ENCODE results near the gene EMC9.
"Not testable (repeated sequence)": the region's sequence is repeated elsewhere in the genome, so short reads cannot be mapped to it uniquely, and the experiment has no call there.

The EMC9 gene

GRCh38 chr14:24110060-24110459 lies 31.3 kb downstream of the EMC9 start:
- no peak overlapping the region for H3K4me3 Mint-ChIP-seq
- no peak overlapping the region for H3K27ac Mint-ChIP-seq
- H3K9me3 Mint-ChIP-seq, result no peaks in the 10 kb centered on the region
- H3K36me3 Mint-ChIP-seq (ENCODE audit: low read depth), result peaks cover 3% of the 10 kb centered on the region
- no peaks in the 10 kb centered on the region for H3K27me3 Mint-ChIP-seq (ENCODE audit: low read depth)
- no peak for DNase-seq (ENCODE audit: low spot score)
- H3K4me1 Mint-ChIP-seq (ENCODE audit: low read depth), result peaks cover 18% of the 10 kb centered on the region

- peaks cover 3% of the 10 kb centered on the region for H3K9me3 Mint-ChIP-seq
- H3K4me3 Mint-ChIP-seq, result peak overlapping the region; percentile 50
- no peaks in the 10 kb centered on the region for H3K27me3 Mint-ChIP-seq (ENCODE audit: low read depth)
- peaks cover 17% of the 10 kb centered on the region for H3K36me3 Mint-ChIP-seq (ENCODE audit: low read depth)
- DNase-seq (ENCODE audit: low spot score), result no peak
- peaks cover 18% of the 10 kb centered on the region for H3K4me1 Mint-ChIP-seq (ENCODE audit: low read depth)
- peak overlapping the region; percentile 96 for H3K27ac Mint-ChIP-seq
Measured at GRCh38 chr14:24108336-24108874, 33.0 kb downstream of the EMC9 start.

DNA sequence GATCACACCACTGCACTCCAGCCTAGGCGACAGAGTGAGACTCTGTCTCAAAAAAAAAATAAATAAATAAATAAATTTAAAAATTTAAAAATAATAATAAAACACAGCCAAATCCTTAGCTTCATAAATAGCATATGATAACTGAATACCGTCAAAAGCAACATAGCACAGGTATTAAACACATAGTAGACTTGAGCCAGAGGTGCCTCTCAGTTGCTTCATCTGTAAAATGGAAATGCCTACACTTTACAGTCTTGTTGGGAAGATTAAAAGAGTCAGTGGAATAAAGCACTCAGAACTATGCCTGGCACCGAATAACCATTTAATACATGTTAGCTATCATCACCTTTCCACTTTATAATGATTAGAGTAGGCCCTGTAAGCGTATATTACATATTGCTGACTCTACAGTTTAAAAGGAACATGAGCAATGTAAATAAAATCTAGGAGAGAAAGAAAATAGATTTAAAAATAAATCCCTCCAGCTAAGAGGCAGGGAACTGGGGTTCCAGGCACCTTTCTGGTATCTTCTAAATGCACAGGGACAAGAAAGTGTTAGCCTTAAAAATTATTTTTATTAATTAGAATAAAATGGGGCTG lies 34.6 kb downstream of the EMC9 start:
- DNase-seq (ENCODE audit: low spot score), result no peak
- H3K36me3 Mint-ChIP-seq (ENCODE audit: low read depth), result peaks cover 29% of the 10 kb centered on the region
- H3K4me3 Mint-ChIP-seq, result no peak overlapping the region
- H3K27me3 Mint-ChIP-seq (ENCODE audit: low read depth), result no peaks in the 10 kb centered on the region
- H3K4me1 Mint-ChIP-seq (ENCODE audit: low read depth), result peaks cover 18% of the 10 kb centered on the region
- no peak overlapping the region for H3K27ac Mint-ChIP-seq
- H3K9me3 Mint-ChIP-seq, result peaks cover 3% of the 10 kb centered on the region

DNA sequence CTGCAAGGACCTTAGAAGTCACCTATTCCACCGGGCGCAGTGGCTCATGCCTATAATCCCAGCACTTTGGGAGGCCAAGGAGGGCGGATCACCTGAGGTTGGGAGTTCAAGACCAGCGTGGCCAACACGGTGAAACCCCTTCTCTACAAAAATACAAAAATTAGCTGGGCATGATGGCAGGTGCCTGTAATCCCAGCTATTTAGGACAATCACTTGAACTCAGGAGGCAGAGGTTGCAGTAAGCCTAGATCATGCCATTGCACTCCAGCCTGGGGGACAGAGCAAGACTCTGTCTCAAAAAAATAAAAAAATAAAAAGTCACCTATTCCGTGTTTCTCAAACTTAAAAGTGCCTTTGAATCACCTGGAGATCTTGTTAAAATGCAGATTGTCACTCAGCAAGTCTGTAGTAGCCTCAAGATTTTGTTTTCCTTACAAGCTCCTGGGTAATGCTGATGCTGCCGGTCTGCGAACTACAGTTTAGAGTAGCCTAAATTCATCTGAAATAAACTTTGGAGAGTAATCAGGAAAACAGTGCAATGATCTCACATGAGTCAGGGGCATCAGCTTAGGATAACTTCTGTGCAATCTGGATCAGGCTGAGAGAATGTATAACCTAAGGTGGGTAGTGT lies 35.7 kb downstream of the EMC9 start:
- H3K27me3 Mint-ChIP-seq (ENCODE audit: low read depth); H3K9me3 Mint-ChIP-seq; DNase-seq (ENCODE audit: low spot score); H3K4me3 Mint-ChIP-seq; H3K27ac Mint-ChIP-seq: not testable (repeated sequence)
- Mint-ChIP-seq H3K4me1 (ENCODE audit: low read depth) (peaks cover 18% of the 10 kb centered on the region), H3K36me3 (ENCODE audit: low read depth) (peaks cover 33% of the 10 kb centered on the region)

GRCh38 chr14:24103451-24103850 lies 37.9 kb downstream of the EMC9 start:
- no peak for DNase-seq (ENCODE audit: low spot score)
- Mint-ChIP-seq H3K27me3 (ENCODE audit: low read depth) (no peaks in the 10 kb centered on the region), H3K4me1 (ENCODE audit: low read depth) (peaks cover 8% of the 10 kb centered on the region), H3K4me3 (no peak overlapping the region), H3K36me3 (ENCODE audit: low read depth) (peaks cover 46% of the 10 kb centered on the region), H3K9me3 (peaks cover 3% of the 10 kb centered on the region), H3K27ac (no peak overlapping the region)

- H3K9me3 Mint-ChIP-seq, result peaks cover 3% of the 10 kb centered on the region
- H3K36me3 Mint-ChIP-seq (ENCODE audit: low read depth), result peaks cover 52% of the 10 kb centered on the region
- H3K27me3 Mint-ChIP-seq (ENCODE audit: low read depth), result no peaks in the 10 kb centered on the region
- no peak overlapping the region for H3K4me3 Mint-ChIP-seq
- DNase-seq (ENCODE audit: low spot score), result no peak
- H3K4me1 Mint-ChIP-seq (ENCODE audit: low read depth), result peaks cover 5% of the 10 kb centered on the region
- H3K27ac Mint-ChIP-seq, result no peak overlapping the region
Measured at GRCh38 chr14:24102357-24103048, 38.9 kb downstream of the EMC9 start.

DNA sequence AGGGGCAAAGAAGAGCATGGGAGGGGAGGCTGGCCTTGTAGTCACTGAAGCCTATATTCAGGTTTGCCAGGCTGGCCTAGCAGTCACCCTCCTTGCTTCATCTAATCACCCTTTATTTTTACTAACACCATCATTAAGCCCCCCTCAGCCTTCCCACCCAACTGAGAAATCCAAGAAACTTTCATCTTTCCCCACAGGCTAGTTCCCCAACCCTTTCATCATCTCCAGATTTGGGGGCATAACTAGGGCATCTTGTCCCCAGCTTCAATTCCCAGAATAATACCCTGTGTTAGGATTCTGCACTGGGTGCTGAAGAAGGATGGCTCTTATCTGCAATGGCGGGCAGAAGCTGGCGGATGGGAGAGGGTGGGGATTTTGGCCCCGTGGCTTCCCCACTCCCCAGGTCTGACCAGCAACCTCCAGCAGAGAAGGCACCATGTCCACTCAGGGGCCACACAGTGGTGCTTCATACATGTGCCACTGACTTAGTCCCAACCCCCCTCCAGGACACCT lies 40.4 kb downstream of the EMC9 start:
- peaks cover 60% of the 10 kb centered on the region for H3K36me3 Mint-ChIP-seq (ENCODE audit: low read depth)
- no peak for DNase-seq (ENCODE audit: low spot score)
- peaks cover 11% of the 10 kb centered on the region for H3K4me1 Mint-ChIP-seq (ENCODE audit: low read depth)
- H3K27ac Mint-ChIP-seq, result peak overlapping the region; percentile 55
- no peaks in the 10 kb centered on the region for H3K27me3 Mint-ChIP-seq (ENCODE audit: low read depth)
- H3K4me3 Mint-ChIP-seq, result no peak overlapping the region
- peaks cover 3% of the 10 kb centered on the region for H3K9me3 Mint-ChIP-seq

GRCh38 chr14:24100197-24100981 lies 41.0 kb downstream of the EMC9 start:
- Mint-ChIP-seq H3K4me1 (ENCODE audit: low read depth) (peaks cover 13% of the 10 kb centered on the region), H3K9me3 (peaks cover 3% of the 10 kb centered on the region), H3K36me3 (ENCODE audit: low read depth) (peaks cover 64% of the 10 kb centered on the region), H3K4me3 (no peak overlapping the region), H3K27me3 (ENCODE audit: low read depth) (no peaks in the 10 kb centered on the region), H3K27ac (no peak overlapping the region)
- DNase-seq (ENCODE audit: low spot score), result no peak

DNA sequence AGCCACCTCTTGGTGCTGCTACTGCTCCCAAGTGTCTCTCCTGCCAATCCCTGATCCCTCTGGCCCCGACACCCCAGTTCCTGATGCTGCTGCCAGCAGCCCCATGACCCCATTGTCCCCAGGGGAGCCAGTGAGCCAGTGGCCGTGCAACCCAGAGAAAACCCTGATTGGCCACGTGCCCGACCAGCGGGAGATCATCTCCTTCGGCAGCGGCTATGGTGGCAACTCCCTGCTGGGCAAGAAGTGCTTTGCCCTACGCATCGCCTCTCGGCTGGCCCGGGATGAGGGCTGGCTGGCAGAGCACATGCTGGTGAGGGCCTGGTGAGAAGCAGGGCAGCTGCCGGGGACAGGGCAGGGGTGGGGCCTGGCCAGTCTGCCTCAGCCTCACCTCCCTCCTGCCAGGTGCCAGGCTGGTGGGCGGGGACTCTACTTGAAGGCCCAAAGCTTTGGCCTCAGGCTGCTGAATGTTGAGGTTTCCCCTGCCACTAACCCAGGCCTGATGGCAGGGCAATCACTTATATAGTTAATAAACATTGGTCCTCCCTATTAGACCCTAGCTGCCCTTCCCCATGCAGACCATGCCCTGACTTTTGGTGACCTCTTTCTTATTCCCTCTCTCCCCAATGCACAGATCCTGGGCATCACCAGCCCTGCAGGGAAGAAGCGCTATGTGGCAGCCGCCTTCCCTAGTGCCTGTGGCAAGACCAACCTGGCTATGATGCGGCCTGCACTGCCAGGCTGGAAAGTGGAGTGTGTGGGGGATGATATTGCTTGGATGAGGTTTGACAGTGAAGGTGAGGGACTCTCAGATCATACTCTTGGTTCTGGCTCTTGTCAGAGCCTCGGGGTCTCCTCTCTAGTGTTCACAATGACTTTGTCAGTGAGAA lies 42.2 kb downstream of the EMC9 start:
- no peak overlapping the region for H3K4me3 Mint-ChIP-seq
- peaks cover 62% of the 10 kb centered on the region for H3K36me3 Mint-ChIP-seq (ENCODE audit: low read depth)
- peak overlapping the region; percentile 20 for H3K27ac Mint-ChIP-seq
- H3K27me3 Mint-ChIP-seq (ENCODE audit: low read depth), result no peaks in the 10 kb centered on the region
- no peak for DNase-seq (ENCODE audit: low spot score)
- H3K9me3 Mint-ChIP-seq, result no peaks in the 10 kb centered on the region
- H3K4me1 Mint-ChIP-seq (ENCODE audit: low read depth), result peaks cover 15% of the 10 kb centered on the region

DNA sequence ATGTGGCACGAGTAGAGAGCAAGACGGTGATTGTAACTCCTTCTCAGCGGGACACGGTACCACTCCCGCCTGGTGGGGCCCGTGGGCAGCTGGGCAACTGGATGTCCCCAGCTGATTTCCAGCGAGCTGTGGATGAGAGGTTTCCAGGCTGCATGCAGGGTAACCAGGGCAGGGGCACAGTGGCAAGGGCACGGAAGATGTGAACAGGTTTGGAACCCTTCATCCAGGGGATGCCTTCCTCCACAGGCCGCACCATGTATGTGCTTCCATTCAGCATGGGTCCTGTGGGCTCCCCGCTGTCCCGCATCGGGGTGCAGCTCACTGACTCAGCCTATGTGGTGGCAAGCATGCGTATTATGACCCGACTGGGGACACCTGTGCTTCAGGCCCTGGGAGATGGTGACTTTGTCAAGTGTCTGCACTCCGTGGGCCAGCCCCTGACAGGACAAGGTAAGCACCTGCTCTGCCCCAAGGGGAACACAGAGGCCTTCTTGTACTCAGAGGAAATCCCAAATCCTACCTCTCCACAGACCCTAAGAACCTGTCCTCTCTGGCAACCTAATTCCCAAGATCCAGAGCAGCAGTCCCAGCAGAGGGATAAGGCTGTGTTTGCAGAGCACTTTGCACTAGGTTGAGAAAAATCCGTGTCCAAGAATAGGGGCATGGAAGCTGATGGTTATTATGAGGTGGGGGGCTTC lies 43.0 kb downstream of the EMC9 start:
- no peak for DNase-seq (ENCODE audit: low spot score)
- Mint-ChIP-seq H3K4me1 (ENCODE audit: low read depth) (peaks cover 19% of the 10 kb centered on the region), H3K27me3 (ENCODE audit: low read depth) (no peaks in the 10 kb centered on the region), H3K36me3 (ENCODE audit: low read depth) (peaks cover 54% of the 10 kb centered on the region), H3K4me3 (no peak overlapping the region), H3K9me3 (no peaks in the 10 kb centered on the region), H3K27ac (no peak overlapping the region)

DNA sequence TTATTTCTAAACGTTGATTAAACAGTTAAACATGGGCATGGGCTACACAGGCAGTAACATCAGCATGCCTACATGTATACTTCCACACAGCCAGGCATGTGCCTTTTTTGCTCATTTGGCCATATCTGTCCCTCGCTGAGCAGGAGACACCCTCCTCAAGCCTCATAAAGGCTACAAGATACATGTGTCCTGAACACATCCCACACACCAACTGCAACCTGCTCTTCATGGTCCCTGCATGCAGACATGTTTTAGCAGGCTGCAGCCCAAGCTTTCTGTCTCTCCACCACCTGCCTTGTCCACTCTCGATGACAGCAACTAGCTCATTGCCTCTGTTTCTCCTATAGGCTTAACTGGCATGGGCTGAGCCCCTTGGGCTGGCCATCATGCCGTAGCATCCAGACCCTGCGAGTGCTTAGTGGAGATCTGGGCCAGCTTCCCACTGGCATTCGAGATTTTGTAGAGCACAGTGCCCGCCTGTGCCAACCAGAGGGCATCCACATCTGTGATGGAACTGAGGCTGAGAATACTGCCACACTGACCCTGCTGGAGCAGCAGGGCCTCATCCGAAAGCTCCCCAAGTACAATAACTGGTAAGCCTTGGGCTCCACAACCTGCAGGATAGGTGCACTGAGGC lies 44.7 kb downstream of the EMC9 start:
- H3K27ac Mint-ChIP-seq, result peak overlapping the region; percentile 75
- DNase-seq (ENCODE audit: low spot score), result no peak
- peak overlapping the region; percentile 38 for H3K4me3 Mint-ChIP-seq
- H3K9me3 Mint-ChIP-seq, result no peaks in the 10 kb centered on the region
- H3K36me3 Mint-ChIP-seq (ENCODE audit: low read depth), result peaks cover 42% of the 10 kb centered on the region
- no peaks in the 10 kb centered on the region for H3K27me3 Mint-ChIP-seq (ENCODE audit: low read depth)
- peaks cover 28% of the 10 kb centered on the region for H3K4me1 Mint-ChIP-seq (ENCODE audit: low read depth)
